Esophagus squamous epithelium (tissue), 5 donors: ENCODE data around the gene TANC1. TPM values are rescaled to one million over a fixed set of nuclear protein-coding genes. Genes with fewer than 3 reads are reported as not detected.
A peak's percentile ranks its signal among the peaks of the same experiment; 100 is the strongest.
"Not testable (repeated sequence)": the region's sequence is repeated elsewhere in the genome, so short reads cannot be mapped to it uniquely, and the experiment has no call there.

Experiments used
- DNase-seq: peaks from one replicate; lab custom pipeline; 2025; lab: John Stamatoyannopoulos, UW
- H3K27ac ChIP-seq, 4 donors: fragments of 200-600 bp; sonication (generic); one replicate each; pipeline ENCODE4 v1.5.1; 2016 to 2019; ENCODE audit warnings: mild to moderate bottlenecking in 1 of 4
- H3K27me3 ChIP-seq, 4 donors: fragments of 200-600 bp; sonication (generic); 1 replicate in 3 of 4; 2 replicates in 1 of 4; pipeline versions ENCODE4 v1.5.1 to v1.6.0; 2017 to 2021; ENCODE audit warnings: antibody characterized with exemption in 1 of 4
- H3K36me3 ChIP-seq, 3 donors: fragments of 200-600 bp; sonication (generic); one replicate each; pipeline ENCODE4 v1.5.1; 2016 to 2019
- H3K4me1 ChIP-seq, 3 donors: fragments of 200-600 bp; sonication (generic); one replicate each; pipeline ENCODE4 v1.5.1; 2017 to 2019
- H3K4me3 ChIP-seq, 4 donors: fragments of 200-600 bp; sonication (generic); 1 replicate in 3 of 4; 2 replicates in 1 of 4; pipeline ENCODE4 v1.5.1; 2016 to 2019; ENCODE audit warnings: mild to moderate bottlenecking in 2 of 4, moderate library complexity in 1 of 4
- H3K9me3 ChIP-seq, 3 donors: fragments of 200-600 bp; sonication (generic); one replicate each; pipeline ENCODE4 v1.5.1; 2016 to 2019
- CTCF ChIP-seq, 6 experiments: fragments of 450-650 bp in 4 of 6; fragments of 200-600 bp in 2 of 6; sonication (generic) in 2 of 6; IDR thresholded peaks; one replicate each; pipeline ENCODE4 v1.5.1; 2016 to 2019; ENCODE audit warnings: antibody characterized with exemption in 6 of 6, mild to moderate bottlenecking in 4 of 6, moderate library complexity in 4 of 6
- POLR2A ChIP-seq, 4 donors: fragments of 450-650 bp; IDR thresholded peaks; one replicate each; pipeline ENCODE4 v1.6.1; 2017; ENCODE audit warnings: antibody characterized with exemption in 4 of 4, mild to moderate bottlenecking in 4 of 4, moderate library complexity in 3 of 4
- WGBS, 2 donors: methylation state at CpG; one replicate each; pipeline ENCODE4 v1.1.5; 2018; 5-methylcytosine and 5-hydroxymethylcytosine counted together
- intact Hi-C: fragments of 100-400 bp; cut with DNase I; formaldehyde crosslinking; loops from one replicate; pipeline ENCODE4 v1.15.0; 2022
- total RNA-seq, 4 donors: library from RNA; depleted of rRNA; stranded (reverse); fragments of >200 nt; gene quantifications; one replicate each; pipeline ENCODE4 v1.1.0, GENCODE V29; 2016
- donor health status: DM: yes; HTN: yes; CAD: no.

The TANC1 gene
- total RNA-seq, 4 donors from 2014 or later, result 29.4 to 54.5 (median 42.2) TPM

- no peak for DNase-seq
- Histone ChIP-seq H3K4me3 (no peak overlapping the region), H3K9me3 (peaks cover 0 to 12% (median 0%) of the 10 kb centered on the region in 3 donors), H3K4me1 (peaks cover 40 to 90% (median 61%) of the 10 kb centered on the region in 3 donors), H3K27me3 (no peaks in the 10 kb centered on the region), H3K27ac (peak overlapping the region; percentile 2 to 92 (median 76)), H3K36me3 (no peaks in the 10 kb centered on the region)
- 22 to 33% methylated on average over 1 of the region's 1 CpG for WGBS, 2 donors
- intact Hi-C loops, result no loop called here
- TF ChIP-seq POLR2A (IDR thresholded peaks at IDR 0.05) (no peak), CTCF (IDR thresholded peaks at IDR 0.05) (no peak)
Observed at GRCh38 chr2:159095813-159096212, 127.4 kb downstream of the TANC1 start.

DNA sequence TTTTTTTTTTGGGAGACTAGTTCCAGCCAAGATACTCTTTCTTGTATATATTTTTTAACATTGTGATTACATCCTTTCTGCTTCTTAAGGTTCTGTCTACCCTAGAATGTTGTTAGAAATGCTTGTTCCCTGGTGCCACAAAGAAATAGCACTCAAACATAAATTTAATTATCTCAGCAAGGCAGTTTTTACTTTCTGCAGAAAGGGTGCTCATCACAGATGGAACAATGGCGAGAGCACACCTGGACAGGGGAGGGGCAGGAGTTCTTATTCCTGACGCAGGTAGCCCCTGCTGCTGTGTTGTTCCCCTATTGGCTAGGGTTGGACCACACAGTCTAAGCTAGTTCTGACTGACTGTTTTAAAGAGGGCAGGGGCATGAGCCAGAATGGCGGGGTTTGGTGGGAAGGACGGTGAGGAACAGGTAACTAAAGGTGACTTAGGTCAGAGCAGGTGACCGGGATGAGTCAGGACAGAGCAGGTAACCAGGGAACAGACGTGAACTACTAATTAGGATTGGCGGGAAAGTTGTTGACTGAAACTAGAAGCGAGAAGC is 127.9 kb downstream of the TANC1 start:
- DNase-seq, intact Hi-C loops: not testable (repeated sequence)
- peaks cover 35 to 84% (median 56%) of the 10 kb centered on the region in 3 donors for H3K4me1 ChIP-seq

GRCh38 chr2:159096901-159097300 is 128.5 kb downstream of the TANC1 start:
- H3K27me3 ChIP-seq, result no peaks in the 10 kb centered on the region
- H3K9me3 ChIP-seq, result peaks cover 0 to 12% (median 0%) of the 10 kb centered on the region in 3 donors
- TF ChIP-seq CTCF (IDR thresholded peaks at IDR 0.05), result no peak
- no peak for TF ChIP-seq POLR2A (IDR thresholded peaks at IDR 0.05)
- H3K27ac ChIP-seq, result peak overlapping the region; percentile 54 to 92 (median 76)
- 85 to 93% methylated on average over 1 of the region's 1 CpG for WGBS, 2 donors
- H3K36me3 ChIP-seq, result peaks cover 0 to 2% (median 0%) of the 10 kb centered on the region in 3 donors
- no peak for DNase-seq
- intact Hi-C loops, result no loop called here
- H3K4me1 ChIP-seq, result peaks cover 30 to 84% (median 51%) of the 10 kb centered on the region in 3 donors
- no peak overlapping the region for H3K4me3 ChIP-seq

More for the DNA sequence above, 127.9 kb downstream of the TANC1 start:
- peaks cover 0 to 12% (median 0%) of the 10 kb centered on the region in 3 donors for H3K9me3 ChIP-seq
- H3K27ac ChIP-seq, result peak overlapping the region; percentile 71 to 92 (median 76)
- H3K4me3 ChIP-seq, H3K27me3 ChIP-seq, H3K36me3 ChIP-seq: not testable (repeated sequence)
- WGBS, 2 donors, result 80 to 95% methylated on average over 8 of the region's 8 CpGs

DNA sequence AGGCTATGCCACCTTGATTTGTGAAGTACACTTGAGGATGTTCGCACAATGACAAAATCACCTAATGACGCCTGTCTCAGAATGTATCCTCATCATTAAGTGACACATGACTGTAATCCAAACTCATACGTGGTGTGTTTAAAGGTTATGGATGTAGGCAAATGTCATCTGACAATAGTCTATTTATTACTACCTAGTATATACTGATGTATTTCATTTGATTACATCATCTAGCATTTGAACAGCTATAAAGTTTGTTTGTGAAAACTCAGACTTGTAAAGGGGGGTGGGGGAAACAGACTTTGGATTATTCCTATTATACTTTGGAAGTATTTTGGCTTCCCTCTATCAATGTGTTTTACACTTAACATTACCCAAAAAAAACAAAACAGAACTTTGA is 129.9 kb downstream of the TANC1 start:
- Histone ChIP-seq H3K27me3 (no peaks in the 10 kb centered on the region), H3K4me1 (peaks cover 18 to 70% (median 37%) of the 10 kb centered on the region in 3 donors), H3K4me3 (no peak overlapping the region), H3K36me3 (peaks cover 0 to 5% (median 0%) of the 10 kb centered on the region in 3 donors), H3K9me3 (peaks cover 0 to 12% (median 0%) of the 10 kb centered on the region in 3 donors), H3K27ac (peak overlapping the region; percentile 32 to 92 (median 59))
- 78 to 85% methylated on average over 3 of the region's 3 CpGs for WGBS, 2 donors
- intact Hi-C loops, result no loop called here
- DNase-seq, result no peak
- TF ChIP-seq POLR2A (IDR thresholded peaks at IDR 0.05) (no peak), CTCF (IDR thresholded peaks at IDR 0.05) (no peak)

DNA sequence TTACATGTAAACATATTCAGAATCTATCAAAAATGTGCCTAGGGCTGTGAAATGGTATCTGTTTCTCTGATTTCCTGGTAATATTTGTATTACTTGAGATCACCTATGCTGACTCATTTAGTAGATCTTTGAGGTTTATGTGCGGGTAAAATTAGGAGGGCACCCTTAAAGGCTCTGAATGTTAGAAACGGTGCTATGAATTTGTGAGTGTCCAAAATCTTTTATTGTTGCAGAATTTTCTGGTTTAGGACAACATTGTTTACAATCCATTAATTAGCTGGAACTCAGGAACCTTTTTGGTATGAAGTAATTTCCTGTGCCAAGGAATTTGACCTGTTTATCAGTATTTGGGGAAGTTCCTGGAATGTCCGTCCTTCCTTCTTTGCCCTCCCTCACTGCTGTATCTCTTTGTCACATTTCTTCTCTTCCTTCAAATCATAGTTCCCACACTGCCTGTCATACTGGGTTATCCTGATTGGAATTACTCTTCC is 130.5 kb downstream of the TANC1 start:
- Histone ChIP-seq H3K4me3 (no peak overlapping the region), H3K36me3 (peaks cover 0 to 5% (median 0%) of the 10 kb centered on the region in 3 donors), H3K27me3 (no peaks in the 10 kb centered on the region), H3K9me3 (peaks cover 0 to 12% (median 0%) of the 10 kb centered on the region in 3 donors), H3K4me1 (peaks cover 17 to 64% (median 31%) of the 10 kb centered on the region in 3 donors), H3K27ac (peak overlapping the region; percentile 32 to 92 (median 59))
- WGBS, 2 donors, result 7 to 22% methylated on average over 3 of the region's 3 CpGs
- TF ChIP-seq POLR2A (IDR thresholded peaks at IDR 0.05) (no peak), CTCF (IDR thresholded peaks at IDR 0.05) (no peak)
- intact Hi-C loops, result no loop called here
- no peak for DNase-seq
